GM18520 (cell line): ENCODE results near the gene FDXACB1.
A peak's percentile ranks its signal among the peaks of the same experiment; 100 is the strongest.
"Not testable (repeated sequence)": the region's sequence is repeated elsewhere in the genome, so short reads cannot be mapped to it uniquely, and the experiment has no call there.

Source experiments
- ATAC-seq: cut with Tn5 transposase; IDR thresholded peaks from one replicate; pipeline ENCODE4 v1.9.1; 2021; ENCODE audit not compliant: unreplicated experiment

The FDXACB1 gene

DNA sequence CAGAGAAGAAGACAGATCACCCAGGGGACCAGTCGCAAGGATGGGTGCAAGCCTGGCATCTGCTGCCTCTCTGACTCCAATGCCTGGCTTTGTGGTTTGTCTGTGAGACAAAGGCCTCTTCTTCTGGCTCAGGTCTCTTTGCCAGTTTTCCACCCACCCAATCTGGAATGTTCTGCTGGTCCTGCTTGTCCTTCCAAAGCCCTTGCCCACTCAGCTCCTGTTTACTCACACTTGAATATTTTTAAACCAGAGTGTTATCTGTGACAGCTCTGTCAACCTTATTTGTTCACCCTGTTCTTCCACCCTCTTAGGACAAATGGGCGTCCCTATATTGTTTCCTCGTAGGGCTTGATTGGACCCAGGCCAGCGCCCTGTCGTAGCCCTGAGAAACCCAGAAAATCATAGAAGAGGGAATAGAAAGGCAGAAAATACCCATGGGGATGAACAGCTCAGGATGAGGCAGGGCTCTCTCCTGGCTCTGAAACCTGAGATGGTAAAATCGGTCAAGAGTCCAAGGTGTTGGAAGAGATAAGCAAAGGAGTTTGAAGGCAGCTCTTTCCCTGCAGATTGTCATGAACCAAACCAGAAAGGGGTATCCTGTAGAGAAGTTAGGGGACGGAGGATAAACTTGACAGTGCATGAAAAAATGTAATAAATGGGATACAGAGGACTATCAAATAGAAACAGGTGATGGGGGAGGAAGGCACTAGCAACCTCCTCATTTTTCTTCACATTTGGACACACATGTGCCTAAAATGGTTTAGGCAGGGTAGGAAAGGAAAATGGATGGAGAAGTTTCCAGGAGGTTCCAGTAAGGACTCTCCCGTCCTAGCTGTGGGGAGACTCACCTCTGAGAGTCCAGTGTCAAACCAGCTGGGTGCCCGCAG is 32.0 kb upstream of the FDXACB1 start:
- ATAC-seq = no peak

DNA sequence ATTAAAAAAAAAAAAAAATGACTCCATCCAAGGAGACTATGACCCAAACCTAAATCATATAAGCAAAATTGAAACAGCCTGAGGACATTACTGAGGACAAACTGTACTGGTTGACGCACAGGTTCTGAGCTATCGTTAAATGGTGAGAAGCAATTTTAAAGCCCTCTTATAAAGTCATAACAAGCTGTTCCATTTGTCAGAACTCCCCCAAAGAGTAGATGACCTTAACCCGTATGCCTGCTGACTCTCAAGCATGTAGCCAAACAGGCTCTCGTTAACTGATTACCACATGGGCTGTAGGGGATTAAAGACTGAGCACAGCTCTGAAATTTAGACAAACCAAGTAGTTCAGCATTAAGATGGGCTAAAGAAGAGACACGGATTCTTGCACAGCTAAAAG is 30.4 kb upstream of the FDXACB1 start:
- ATAC-seq = no peak

DNA sequence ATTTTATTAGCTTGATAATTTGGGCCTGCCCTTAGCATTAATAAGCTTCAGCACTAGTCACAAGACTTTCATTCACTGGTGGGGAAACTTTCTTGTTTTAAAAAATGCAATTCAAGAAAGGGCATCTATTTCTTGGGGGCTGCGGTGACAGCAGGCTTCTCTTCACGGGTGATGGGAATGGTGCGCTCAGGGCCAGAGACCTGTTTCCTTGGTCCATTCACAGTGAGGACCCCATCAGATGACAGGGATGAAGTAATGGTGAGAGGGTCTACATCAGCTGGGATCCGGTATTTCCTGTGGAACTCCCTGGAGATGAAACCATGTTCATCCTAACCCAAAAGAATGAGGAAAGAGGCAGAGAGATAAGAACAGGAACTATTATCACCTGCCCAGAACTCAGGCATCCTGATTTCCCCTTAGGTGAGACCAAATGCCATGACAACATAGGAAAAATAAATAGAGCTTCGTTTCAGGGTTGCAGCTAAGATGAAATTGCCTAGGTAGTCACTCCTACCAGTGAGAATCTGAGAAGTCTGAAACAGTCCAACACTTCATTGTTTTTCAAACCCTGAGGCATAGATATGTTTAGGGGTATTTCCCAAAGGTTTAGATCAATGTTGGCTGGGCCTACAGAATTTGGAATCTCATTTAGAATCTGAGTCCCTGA is 29.8 kb upstream of the FDXACB1 start:
- ATAC-seq = no peak

DNA sequence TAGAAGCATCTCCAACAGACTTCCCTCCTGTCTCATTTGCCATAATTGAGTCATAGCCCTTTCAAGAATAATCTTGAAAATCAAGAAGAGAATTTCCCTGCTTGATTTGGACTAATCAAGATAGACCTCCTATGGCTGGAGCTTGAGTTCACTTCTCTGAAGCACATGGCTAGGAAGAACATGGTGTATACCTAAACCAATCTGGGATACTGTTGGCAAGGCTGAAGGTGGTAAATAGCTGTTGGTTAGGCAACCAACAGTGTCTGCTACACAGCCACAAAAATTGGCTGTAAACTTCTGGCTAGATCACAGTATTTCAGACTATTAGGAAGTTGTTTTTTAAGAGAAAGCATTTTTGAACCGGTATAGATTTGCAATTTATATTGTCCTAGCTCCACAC is 27.7 kb upstream of the FDXACB1 start:
- ATAC-seq = no peak

DNA sequence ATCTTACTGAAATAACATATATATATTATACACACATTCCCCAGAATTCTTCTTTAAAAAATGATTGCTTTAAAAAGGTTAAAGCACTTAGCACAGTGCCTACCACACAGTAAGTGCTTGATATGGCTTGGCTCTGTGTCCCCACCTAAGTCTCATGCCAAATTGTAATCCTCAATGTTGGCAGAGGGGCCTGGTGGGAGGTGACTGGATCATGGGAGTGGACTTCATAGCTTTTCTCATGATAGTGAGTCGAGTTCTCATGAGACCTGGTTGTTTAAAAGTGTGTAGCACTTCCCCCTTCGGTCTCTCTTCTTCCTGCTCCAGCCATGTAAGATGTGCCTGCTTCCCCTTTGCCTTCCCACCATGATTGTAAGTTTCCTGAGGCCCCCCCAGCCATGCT is 26.4 kb upstream of the FDXACB1 start:
- ATAC-seq = no peak

DNA sequence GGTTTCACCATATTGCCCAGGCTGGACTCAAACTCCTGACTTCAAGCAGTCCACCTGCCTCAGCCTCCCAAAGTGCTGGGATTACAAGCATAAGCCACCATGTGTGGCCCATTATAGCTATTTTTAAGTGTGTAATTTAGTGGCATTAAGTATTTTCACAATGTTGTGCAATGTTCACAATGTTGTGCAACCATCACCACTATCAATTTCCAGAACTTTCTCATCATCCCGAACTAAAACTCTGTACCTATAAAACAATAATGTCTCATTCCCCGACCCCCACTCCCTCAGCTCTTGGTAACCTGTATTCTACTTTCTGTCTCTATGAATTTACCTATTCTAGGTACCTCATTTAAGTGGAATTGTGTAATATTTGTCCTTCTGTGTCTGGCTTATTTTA is 7.9 kb upstream of the FDXACB1 start:
- no peak for ATAC-seq

DNA sequence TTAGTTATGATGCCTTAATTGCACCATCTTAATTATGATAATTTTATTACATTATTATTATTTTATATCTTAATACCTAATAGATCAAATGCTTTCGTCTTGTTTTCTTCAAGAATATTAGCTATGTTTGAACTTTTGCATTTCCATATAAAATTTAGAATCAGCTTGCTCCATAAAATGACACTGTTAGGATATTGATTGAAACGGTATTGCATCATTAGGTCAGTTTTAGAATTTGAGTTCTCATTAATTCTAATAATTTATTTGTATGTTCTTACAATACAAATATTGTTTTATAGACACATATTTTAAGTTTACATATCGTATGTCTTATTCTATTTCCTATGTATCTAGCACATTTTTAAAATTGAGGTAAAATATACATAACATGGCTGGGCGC is 7.1 kb upstream of the FDXACB1 start:
- no peak for ATAC-seq

DNA sequence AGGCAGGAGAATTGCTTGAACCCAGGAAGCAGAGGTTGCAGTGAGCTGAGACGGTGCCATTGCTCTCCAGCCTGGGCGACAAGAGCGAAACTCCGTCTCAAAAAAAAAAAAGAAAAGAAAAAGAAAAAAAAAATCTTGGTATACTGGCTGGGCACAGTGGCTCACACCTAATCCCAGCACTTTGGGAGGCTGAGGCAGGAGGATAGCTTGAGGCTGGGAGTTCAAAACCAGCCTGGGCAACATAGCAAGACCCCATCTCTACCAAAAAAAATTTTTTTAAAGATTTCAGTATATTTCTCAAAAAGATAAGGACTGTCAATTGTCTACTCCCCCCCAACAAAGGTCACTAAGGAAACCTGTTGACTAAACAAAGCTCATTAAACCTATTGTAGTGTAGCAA is 6.1 kb upstream of the FDXACB1 start:
- not testable (repeated sequence) for ATAC-seq

DNA sequence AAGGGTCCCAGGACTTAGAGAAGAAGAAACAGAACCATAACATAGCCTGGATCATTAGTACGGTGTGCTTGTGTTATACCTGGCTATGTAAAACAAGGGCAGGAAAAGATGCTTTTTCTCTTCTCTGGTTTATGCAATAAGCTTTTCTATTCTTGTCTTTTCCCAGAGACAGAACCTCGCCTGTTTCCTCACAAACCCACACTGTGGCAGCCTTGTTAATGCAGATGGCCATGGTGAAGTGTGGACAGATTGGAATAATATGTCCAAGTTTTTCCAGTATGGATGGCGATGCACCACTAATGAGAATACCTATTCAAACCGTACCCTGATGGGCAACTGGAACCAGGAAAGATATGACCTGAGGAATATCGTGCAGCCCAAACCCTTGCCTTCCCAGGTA is 3.2 kb upstream of the FDXACB1 start:
- ATAC-seq = no peak

DNA sequence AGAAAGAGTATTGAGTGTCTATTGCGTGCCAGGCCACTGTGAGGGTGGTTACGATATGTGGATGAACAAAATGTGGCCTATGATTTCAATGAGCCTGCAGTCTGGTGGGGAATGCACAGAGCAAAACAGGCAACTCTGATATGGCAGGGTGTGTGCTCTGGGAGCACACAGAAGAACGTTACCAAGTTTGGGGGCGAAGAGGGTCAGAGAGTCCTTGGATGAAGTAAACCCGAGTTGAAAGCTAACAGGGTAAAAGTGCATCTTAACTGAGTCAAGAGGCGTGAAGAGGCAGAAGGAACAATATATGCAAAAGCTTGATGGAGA is 634 bp upstream of the FDXACB1 start:
- no peak for ATAC-seq

DNA sequence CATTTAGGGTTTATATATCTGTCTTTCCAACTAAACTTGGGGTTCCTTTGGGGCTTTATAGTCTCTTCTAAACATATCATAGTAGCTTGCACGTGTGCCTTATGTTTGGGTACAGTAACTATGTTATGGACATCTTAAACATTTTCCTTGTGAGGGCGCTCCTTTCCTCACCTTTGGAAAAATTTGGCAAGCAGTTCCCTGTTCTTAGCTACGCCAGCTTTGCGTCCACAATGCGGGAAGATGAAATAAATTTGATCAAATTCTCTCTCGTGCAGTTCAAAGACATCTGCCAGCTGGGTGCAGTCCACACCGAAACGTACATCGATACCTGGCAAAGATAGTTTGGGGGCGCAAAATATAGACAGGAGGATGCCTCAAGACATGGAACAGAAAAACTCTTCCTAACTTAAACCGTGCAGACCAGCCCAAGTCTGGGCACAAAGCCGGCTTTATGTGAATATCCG is 548 bp downstream of the FDXACB1 start:
- no peak for ATAC-seq

DNA sequence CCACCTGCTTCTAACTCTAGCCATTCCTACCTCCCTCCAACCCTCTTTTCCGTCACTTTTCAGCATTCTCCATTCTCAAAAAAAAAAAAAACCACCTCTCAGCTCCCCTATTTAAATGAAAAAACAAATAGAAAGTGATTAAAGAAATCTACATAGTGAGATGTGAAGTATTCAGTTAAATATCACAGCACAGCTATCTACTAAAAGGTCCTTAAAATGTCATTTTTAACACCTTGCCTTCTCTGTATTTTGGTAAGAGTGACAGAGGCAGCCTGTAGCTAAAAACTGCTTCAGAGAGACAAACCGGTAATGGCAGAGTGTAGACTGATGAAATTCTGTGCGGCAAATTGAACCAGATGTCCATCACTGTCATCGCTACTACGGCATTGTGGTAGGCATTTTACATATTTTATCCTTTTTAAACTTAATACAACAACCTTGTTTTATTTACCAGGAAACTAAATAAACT is 7.2 kb downstream of the FDXACB1 start:
- no peak for ATAC-seq

DNA sequence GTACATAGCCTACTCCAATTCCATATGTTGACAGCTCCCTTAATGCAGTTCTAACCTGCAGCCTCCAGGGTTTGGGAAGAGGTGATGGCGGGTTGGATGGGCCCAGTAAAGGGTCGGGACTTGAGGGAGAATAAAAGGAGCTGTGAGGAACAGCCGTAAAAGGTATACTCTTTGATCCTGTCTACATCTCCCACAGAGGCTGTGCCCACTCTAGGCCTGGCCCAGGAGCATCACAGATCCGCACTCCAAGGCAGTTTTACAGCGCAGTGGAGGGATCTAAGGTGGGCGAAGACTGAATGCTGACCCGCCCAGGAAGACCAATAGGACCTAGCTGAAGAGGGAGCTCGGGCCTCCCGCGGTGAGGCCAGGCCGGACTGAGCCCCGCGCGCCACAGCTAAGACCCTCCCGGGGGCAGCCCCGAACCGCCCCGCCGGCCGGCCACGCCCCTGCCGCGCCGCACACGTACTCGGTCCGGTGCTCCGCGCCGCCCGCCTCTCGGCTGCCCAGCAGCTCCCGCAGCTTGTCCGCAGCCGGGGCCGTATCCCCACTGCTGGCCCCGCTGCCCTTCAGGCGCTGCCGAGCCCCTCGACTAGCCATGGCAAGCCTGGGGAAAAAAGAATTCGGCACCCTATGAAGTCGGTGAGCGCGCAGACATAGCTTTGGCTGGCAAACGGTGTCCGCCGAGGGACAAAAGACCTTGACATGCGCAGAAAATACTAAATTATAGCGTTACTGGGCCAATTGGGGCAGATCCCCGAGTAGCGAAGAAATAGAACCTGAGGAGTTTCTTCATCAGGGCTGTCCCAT is 7.9 kb downstream of the FDXACB1 start, which contains the start of gene ALG9:
Gene ALG9, minus strand, starts transcription at position 696 of the 807 bp plus-strand sequence. Its CDS starts 99 bp downstream, at position 597.
- ATAC-seq = peak; percentile 74

DNA sequence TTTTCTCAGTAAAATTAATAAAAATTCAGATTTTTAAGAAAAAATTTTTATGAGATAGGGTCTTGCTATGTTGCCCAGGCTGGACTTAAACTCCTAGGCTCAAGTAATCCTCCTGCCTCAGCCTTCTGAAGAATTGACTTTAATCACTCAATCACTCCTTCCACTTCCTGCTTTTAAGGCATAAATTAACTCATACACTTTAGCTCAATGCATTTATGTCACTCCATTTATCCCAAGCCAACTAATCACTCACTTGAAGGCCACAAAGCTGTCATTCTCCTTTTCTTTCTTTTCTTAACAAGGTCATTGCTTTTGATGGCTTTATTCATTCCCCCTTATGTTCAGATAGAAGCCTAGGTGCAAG is 8.5 kb downstream of the FDXACB1 start:
- ATAC-seq = peak; percentile 6

DNA sequence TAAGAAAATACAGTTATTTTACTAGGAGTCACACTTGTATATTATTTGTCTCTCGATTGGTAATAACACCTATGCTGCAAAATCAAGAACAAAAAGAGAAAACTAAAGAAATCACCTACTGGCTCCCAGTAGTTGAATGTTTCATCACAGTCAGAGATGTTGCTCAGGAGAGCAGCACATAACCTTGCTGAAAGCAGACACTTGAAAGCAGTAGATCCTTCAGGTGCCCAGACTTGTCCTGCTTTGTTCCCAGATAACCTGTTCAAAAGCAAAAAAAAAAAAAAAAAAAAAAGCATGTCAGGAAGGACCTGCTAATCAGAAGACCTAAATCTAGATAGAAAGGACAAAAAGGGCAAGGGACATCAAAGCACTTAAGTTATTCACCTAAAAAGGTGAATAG is 8.9 kb downstream of the FDXACB1 start:
- no peak for ATAC-seq

DNA sequence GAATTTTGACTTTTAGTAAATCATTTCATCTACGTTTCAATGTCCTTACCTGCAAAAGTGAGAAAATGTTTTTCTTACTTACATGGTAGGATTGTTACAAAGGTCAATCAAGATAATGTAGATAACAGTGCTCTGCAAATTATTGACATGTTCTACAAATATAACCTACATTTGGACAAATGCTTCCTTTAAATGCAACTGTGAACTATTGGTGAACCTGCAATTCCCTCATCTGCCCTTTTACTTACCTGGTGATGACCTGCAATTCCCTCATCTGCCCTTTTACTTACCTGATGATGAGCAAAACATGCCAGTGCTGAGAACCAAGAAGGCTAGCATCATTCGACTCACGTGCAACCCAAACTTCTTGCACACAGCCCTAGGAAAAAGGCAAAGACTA is 18.7 kb downstream of the FDXACB1 start:
- ATAC-seq = no peak

DNA sequence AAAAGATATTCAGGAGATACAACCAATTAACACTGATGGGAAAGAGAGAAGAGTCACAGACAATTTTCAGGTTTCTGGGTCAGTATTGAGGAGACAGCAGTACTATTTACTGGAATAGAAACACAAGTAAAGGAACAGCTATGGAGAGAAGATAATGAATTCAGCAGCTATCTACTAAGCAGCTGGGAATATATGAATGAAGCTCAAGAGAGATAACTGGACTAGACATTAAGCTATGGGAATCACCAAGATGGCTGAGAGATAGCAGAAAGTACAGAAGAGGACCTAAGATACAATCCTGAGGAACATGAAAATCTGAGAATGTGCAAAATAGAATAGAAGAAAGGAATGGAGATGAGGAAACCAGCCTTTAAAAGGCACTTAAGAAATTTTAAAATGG is 23.5 kb downstream of the FDXACB1 start:
- no peak for ATAC-seq

DNA sequence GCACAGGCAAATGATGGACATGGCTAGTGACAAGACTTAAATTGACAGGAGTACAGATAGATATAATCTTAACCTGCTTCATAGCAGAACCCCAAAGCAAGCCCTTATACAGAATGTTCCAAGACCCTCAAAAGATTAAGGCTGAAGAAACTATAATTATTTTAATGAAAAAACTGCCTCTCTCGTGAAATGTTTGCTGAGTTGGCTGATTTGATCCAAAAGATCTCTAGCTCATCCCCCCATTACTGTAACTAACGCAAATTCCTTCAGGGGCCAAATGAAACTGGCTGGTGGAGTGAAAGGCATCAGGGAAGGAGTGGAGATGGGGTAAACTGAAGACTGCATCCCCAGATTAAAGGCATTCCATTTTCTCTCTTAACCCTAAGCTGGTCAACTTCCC is 26.9 kb downstream of the FDXACB1 start:
- no peak for ATAC-seq

DNA sequence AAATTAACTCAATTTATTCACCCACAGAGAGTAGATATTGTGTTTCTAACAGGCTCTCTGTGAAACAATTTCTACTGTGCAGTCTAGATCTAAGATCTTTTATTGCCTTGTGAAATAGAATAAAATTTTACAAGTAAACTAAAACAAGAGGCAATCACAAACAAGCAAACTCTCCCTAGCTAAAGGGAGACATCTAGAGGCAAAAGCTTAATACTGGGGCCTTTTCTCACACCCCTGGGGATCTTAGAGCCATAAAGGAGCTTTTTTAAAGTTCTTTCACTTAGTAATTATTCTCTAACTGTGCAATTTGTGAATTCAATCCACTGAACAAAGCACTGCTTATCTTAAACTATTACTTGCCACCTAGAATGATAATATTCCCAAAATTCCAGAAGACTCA is 27.3 kb downstream of the FDXACB1 start:
- no peak for ATAC-seq

DNA sequence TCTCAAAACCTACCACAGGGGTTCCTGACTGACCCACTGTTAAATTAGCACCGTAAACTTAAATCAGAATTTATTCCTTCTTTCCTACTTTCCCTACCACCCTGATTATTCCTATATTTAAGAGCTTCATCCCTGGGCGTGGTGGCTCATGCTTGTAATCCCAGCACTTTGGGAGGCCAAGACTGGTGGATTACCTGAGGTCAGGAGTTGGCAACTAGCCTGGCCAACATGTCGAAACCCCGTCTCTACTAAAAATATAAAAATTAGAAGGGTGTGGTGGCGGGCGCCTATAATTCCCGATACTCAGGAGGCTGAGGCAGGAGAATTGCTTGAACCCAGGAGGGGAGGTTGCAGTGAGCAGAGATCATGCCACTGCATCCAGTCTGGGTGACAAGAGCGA is 27.9 kb downstream of the FDXACB1 start:
- ATAC-seq = no peak

DNA sequence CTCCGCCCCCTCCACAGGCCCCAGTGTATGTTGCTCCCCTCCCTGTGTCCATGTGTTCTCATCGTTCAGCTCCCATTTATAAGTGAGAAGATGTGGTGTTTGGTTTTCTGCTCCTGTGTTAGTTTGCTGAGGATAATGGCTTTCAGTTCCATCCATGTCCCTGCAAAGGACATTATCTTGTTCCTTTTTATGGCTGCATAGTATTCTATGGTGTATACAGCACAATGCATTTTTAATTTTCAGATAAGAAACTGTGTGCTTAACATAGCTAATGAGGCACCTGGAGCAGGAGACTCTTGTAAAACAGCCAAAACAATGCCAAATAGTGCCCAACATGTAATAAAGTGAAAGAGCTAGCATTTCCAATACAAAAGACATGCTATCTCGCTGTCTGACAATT is 29.3 kb downstream of the FDXACB1 start:
- no peak for ATAC-seq

DNA sequence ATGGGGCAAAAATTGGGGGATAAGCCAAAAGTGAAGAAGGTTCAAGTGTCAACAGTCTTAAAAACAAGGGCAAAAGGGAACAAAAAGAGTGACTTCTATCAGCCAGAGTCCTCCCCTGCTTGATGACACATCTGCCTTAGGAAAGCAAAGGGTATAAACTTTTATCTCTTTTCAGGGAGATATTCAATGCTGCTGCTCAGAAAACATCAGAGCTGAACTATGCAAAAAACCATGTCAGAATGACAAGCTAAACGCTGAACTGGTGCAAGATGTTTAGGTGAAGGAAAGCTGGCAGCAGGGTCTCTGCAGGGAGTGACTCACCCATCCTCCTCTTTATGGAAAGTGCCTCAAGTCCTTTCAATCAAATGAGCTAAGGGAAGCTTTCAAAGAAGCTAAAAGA is 32.3 kb downstream of the FDXACB1 start:
- no peak for ATAC-seq
